GM19351 (cell line): Measurements from ENCODE around the gene UNC93B1.

Source experiments
- ATAC-seq: cut with Tn5 transposase; IDR thresholded peaks from one replicate; pipeline ENCODE4 v1.9.1; 2021; ENCODE audit warnings: mild to moderate bottlenecking, moderate library complexity; ENCODE audit not compliant: unreplicated experiment

UNC93B1 gene

DNA sequence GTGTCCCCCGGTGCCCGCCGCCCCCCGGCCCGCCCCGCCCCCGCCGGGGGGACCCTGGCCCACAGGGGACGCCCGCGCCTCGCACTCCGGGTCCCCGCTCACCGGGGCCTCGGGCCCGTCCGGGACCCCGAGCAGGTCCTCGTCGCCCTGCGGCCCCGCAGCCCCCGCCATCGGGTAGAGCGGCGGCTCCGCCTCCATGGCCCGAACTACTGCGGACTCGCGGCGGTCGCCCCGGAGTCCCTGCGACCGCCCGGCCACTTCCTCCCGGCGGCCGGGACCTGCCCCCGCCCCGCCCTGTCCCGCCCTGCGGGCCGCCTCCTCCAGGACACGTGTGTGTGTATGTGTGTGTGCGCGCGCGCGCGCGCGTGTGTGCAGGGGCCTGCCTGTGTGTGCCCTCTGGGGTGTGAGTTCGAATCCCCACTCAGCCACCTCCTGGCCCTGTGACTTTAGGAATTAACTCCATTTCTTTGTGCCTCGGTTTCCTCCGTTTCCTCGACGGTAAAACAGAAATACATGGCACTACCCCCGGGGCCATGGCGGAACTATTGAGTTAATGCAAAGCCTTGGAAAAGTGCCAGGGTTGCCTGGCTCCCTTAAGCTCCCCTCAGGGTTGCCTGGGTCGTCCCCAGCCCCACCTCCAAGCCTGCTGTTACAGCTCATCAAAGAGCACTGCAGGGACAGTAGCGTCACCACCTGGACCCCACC, at the start of gene UNC93B1:
Gene UNC93B1, minus strand, starts transcription at position 252 of the 705 bp plus-strand sequence. Its CDS starts 54 bp downstream, at position 198.
- ATAC-seq = peak; percentile 69

GRCh38 chr11:68053117-68053516, 49.2 kb upstream of the UNC93B1 start:
- no peak for ATAC-seq

DNA sequence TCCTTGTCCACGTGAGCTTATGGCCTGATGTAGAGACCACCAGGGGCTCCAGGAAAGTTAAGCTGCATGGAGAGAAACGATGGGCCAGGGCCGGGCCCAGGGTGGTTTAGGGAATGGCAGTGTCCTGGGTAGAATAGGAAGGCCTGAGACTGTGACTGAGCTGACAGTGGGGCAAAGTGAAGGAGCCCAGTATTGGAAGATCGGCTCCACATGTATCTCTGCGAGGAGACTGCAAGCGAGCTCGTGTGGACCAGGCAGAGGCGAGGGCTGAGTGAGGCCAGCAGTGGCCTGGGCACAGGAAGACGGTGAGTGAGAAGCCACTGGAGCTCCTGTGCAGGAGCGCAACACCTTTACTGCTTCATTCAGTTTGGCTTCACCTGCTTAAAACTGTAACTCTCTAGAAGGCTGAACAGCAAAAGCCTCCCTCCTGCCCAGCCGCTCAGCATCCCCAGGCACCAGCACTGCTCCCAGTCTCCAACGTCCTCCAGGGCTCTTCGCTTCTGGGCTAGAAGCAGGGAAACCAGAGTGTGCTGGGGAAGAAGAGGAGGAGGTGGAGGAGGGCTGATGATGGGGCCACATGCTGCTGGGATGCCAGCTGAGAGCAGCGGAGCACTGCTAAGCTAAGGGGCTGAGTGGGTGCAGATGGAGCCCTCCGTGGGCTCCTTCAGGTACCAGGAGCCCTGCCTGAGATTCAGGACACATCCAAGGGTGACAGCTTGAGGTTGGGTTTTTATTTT, 48.4 kb upstream of the UNC93B1 start:
- ATAC-seq = no peak

GRCh38 chr11:68051191-68052136, 47.6 kb upstream of the UNC93B1 start:
- no peak for ATAC-seq

DNA sequence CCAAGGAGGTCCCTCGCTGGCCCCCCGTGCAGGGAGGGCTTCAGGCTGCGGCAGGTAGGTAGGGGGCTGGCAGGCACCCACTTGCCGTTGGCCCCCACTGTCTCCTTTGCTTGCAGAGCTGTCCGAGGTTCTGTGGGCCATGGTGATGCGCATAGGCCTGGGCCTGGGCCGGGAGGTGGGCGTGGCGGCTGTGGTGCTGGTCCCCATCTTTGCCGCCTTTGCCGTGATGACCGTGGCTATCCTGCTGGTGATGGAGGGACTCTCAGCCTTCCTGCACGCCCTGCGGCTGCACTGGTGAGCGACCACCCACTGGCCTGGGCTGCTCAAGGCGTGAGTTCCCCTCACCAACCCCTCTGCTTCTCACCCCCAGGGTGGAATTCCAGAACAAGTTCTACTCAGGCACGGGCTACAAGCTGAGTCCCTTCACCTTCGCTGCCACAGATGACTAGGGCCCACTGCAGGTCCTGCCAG, 46.5 kb upstream of the UNC93B1 start:
- no peak for ATAC-seq

DNA sequence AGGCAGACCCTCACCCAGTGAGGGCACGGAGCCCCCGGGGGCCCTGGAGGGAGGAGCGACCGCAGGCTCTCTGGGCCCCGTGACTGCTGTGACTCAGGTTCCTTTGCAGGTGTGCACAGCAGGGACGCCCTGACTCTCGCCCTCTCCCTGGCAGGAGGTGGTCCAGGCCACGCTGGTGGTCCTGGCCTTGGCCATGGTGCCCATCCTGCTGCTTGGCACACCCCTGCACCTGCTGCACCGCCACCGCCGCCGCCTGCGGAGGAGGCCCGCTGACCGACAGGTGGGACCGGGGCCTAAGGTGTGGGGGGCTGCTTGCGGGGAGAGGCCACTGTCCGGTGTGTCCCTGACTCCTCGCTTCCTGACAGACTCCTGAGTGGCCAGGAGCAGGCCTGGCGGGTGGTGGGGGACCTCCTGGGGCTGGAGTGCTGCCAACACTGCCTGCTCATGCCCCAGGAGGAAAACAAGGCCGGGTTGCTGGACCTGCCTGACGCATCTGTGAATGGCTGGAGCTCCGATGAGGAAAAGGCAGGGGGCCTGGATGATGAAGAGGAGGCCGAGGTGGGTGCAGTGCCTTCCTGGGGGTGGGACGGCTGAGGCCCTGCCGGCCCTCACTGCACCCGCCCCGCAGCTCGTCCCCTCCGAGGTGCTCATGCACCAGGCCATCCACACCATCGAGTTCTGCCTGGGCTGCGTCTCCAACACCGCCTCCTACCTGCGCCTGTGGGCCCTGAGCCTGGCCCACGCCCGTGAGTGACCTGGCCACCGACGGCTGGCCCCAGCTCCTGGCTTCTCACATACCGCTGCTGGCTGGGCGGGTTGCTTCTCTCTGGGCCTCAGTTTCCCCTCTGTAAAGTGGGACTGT, 45.8 kb upstream of the UNC93B1 start:
- ATAC-seq = no peak

- ATAC-seq = no peak
Observed at GRCh38 chr11:68048681-68049508, 45.0 kb upstream of the UNC93B1 start.

DNA sequence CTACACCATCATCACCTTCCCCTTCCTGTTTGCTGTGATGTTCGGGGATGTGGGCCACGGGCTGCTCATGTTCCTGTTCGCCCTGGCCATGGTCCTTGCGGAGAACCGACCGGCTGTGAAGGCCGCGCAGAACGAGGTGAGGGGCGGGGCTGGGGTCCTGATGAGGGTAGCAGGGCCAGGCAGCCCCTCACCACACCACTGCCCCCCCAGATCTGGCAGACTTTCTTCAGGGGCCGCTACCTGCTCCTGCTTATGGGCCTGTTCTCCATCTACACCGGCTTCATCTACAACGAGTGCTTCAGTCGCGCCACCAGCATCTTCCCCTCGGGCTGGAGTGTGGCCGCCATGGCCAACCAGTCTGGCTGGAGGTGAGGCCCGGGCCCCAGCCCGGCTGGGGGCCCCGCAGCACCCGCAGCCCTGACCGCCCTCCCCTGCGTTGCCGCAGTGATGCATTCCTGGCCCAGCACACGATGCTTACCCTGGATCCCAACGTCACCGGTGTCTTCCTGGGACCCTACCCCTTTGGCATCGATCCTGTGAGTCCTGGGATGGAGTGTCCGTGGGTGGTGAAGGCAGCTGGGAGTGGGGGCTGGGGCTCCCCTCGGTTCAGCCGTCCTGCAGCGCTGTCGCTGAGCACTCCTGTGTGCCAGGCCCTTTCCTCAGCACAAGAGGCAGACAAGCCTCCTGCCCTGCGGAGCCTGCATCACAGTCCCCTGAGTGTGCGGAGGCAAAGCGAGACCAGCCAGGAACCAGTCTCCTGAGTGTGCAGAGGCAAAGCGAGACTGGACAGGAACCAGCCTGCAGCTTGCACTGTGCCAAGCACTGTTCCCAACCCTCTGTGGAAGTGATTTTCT, 43.8 kb upstream of the UNC93B1 start:
- no peak for ATAC-seq

DNA sequence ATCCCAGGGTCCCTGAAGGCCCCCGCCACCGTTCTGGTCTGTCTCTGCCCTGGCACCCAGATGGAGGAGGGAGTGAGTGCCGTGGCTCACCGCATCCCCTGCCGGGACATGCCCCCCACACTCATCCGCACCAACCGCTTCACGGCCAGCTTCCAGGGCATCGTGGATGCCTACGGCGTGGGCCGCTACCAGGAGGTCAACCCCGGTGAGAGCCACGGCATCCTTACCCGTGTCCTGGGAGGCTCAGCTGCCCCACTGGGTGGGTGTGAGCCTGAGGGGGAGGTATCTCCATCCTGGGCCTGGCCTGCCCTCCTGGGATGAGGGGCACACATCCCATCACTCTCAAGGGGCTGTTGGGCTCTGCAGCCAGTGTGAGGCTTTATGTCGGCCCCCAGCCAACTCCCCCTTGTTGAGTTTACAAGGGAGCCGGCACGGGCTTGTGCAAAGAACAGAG, 41.0 kb upstream of the UNC93B1 start:
- ATAC-seq = no peak

DNA sequence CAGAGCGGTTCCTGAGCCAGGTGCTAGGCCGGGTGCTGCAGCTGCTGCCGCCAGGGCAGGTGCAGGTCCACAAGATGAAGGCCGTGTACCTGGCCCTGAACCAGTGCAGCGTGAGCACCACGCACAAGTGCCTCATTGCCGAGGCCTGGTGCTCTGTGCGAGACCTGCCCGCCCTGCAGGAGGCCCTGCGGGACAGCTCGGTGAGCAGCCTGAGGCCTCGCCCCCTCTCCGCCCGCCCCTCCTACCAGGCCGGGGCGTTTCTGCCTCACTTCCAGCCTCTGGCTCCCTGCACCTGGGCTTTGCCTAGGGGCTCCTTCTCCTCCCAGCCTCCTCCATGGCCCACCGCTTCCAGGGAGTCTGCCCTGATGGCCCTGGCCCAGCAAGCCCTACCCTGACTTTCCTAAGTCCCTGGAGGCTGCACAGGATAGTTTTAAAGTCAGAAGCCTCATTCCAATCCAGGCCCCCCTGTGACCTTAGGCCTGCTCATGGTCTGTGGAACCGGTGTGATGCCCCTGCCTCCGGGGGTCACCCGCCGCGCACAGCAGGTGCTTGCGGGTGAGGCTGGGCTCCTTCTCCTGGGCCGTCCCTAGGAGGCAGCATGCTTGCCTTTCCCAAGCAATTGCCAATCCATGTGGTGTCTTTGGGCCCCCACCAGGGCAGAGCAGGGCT, 40.4 kb upstream of the UNC93B1 start:
- no peak for ATAC-seq

DNA sequence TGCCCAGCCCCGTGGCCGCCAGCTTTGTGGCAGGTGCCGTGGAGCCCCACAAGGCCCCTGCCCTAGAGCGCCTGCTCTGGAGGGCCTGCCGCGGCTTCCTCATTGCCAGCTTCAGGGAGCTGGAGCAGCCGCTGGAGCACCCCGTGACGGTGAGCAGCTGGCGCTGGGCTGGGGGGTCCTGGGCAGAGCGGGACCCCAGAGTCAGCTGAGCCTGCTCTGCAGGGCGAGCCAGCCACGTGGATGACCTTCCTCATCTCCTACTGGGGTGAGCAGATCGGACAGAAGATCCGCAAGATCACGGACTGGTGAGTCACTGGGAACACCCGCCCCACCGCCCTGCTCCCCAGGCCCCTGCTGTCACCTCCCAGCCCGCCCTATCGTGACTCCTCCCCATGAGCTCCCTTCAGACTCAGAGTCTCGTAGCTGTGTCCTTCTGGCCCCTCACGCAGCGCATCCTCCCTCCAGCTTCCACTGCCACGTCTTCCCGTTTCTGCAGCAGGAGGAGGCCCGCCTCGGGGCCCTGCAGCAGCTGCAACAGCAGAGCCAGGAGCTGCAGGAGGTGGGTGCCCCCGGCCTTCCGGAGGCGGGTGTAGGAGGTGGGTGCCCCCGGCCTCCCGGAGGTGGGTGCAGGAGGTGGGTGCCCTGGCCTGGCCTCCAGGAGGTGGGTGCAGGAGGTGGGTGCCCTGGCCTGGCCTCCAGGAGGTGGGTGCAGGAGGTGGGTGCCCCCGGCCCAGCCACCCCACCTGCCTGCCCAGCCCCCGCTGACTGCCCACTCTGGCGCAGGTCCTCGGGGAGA, 39.6 kb upstream of the UNC93B1 start:
- ATAC-seq = no peak

DNA sequence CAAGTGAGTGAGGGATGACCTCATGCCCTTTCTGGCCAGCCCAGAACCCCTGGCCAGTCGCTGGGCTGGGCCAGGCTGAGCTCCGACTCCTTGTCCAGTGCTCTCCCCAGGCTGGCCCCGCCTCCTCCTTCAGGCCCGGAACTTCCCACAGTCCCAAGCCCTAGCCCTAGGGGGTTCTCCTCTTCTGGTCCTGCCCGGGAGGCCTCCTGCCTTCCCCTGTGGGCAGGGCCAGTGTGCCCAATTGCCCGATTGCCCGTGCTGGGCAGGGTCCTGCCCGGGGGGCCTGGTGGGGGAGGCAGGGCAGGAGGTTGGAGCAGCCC, 39.1 kb upstream of the UNC93B1 start:
- ATAC-seq = no peak

GRCh38 chr11:68042219-68043028, 38.5 kb upstream of the UNC93B1 start:
- ATAC-seq = no peak

GRCh38 chr11:68041617-68042218, 37.8 kb upstream of the UNC93B1 start:
- no peak for ATAC-seq

- no peak for ATAC-seq
Observed at GRCh38 chr11:68040957-68041591, 37.2 kb upstream of the UNC93B1 start.
